Osteocyte (in vitro differentiated cells): ENCODE measurements around the gene RPTOR. TPM values are rescaled to one million over a fixed set of nuclear protein-coding genes. Genes with fewer than 3 reads are reported as not detected.
"Not testable (repeated sequence)": the region's sequence is repeated elsewhere in the genome, so short reads cannot be mapped to it uniquely, and the experiment has no call there.

Experiments
- DNase-seq: peaks from one replicate; pipeline ENCODE4 v3.0.0; 2021; ENCODE audit warnings: mixed read lengths; ENCODE audit not compliant: unreplicated experiment; ENCODE audit errors: extremely low spot score
- H3K27ac Mint-ChIP-seq: one replicate; pipeline ENCODE4 v1.8.0; 2021; ENCODE audit warnings: mild to moderate bottlenecking, mixed read lengths; ENCODE audit not compliant: unreplicated experiment
- H3K27me3 Mint-ChIP-seq: one replicate; pipeline ENCODE4 v1.8.0; 2021; ENCODE audit warnings: mixed read lengths; ENCODE audit not compliant: unreplicated experiment
- H3K36me3 Mint-ChIP-seq: one replicate; pipeline ENCODE4 v1.8.0; 2021; ENCODE audit warnings: mixed read lengths; ENCODE audit not compliant: unreplicated experiment
- H3K4me1 Mint-ChIP-seq: one replicate; pipeline ENCODE4 v1.8.0; 2021; ENCODE audit warnings: mixed read lengths; ENCODE audit not compliant: unreplicated experiment
- H3K4me3 Mint-ChIP-seq: one replicate; pipeline ENCODE4 v1.8.0; 2021; ENCODE audit warnings: mild to moderate bottlenecking, moderate library complexity, mixed read lengths; ENCODE audit not compliant: unreplicated experiment
- H3K9me3 Mint-ChIP-seq: one replicate; pipeline ENCODE4 v1.8.0; 2021; ENCODE audit warnings: mixed read lengths; ENCODE audit not compliant: unreplicated experiment
- CTCF ChIP-seq: fragments of 200-600 bp; sonication (generic); IDR thresholded peaks from 2 replicates; pipeline ENCODE4 v1.5.0; 2021; ENCODE audit warnings: antibody characterized with exemption, mild to moderate bottlenecking, moderate library complexity
- total RNA-seq: library from RNA; stranded (reverse); gene quantifications from 2 replicates; pipeline ENCODE4 v1.2.1, GENCODE V29; 2021

The RPTOR gene
- total RNA-seq, 1 donor from 2014 or later, result 36.0 TPM

- peaks cover 18% of the 10 kb centered on the region for H3K4me1 Mint-ChIP-seq
- no peaks in the 10 kb centered on the region for H3K27me3 Mint-ChIP-seq
- DNase-seq, result no peak
- H3K36me3 Mint-ChIP-seq, result no peaks in the 10 kb centered on the region
- no peak overlapping the region for H3K4me3 Mint-ChIP-seq
- no peak overlapping the region for H3K27ac Mint-ChIP-seq
- TF ChIP-seq CTCF, result no peak
- H3K9me3 Mint-ChIP-seq, result no peaks in the 10 kb centered on the region
Measured at GRCh38 chr17:80503921-80504320, 40.7 kb upstream of the RPTOR start.

GRCh38 chr17:80504686-80505413 lies 39.8 kb upstream of the RPTOR start:
- no peaks in the 10 kb centered on the region for H3K27me3 Mint-ChIP-seq
- no peak for TF ChIP-seq CTCF
- peaks cover 18% of the 10 kb centered on the region for H3K4me1 Mint-ChIP-seq
- DNase-seq, result no peak
- H3K36me3 Mint-ChIP-seq, result no peaks in the 10 kb centered on the region
- no peaks in the 10 kb centered on the region for H3K9me3 Mint-ChIP-seq
- H3K27ac Mint-ChIP-seq, result peak overlapping the region; percentile 50
- H3K4me3 Mint-ChIP-seq, result no peak overlapping the region

- not testable (repeated sequence) for DNase-seq, H3K4me3 Mint-ChIP-seq, H3K27ac Mint-ChIP-seq, H3K27me3 Mint-ChIP-seq, H3K9me3 Mint-ChIP-seq, H3K36me3 Mint-ChIP-seq
- H3K4me1 Mint-ChIP-seq, result peaks cover 17% of the 10 kb centered on the region
Measured at GRCh38 chr17:80507177-80507576, 37.5 kb upstream of the RPTOR start.

GRCh38 chr17:80507965-80508364 lies 36.7 kb upstream of the RPTOR start:
- H3K27me3 Mint-ChIP-seq, result no peaks in the 10 kb centered on the region
- H3K36me3 Mint-ChIP-seq, result no peaks in the 10 kb centered on the region
- no peak for DNase-seq
- no peaks in the 10 kb centered on the region for H3K9me3 Mint-ChIP-seq
- H3K4me3 Mint-ChIP-seq, result no peak overlapping the region
- peaks cover 21% of the 10 kb centered on the region for H3K4me1 Mint-ChIP-seq
- no peak overlapping the region for H3K27ac Mint-ChIP-seq
- TF ChIP-seq CTCF, result no peak

- no peaks in the 10 kb centered on the region for H3K27me3 Mint-ChIP-seq
- no peak for TF ChIP-seq CTCF
- no peak for DNase-seq
- H3K36me3 Mint-ChIP-seq, result no peaks in the 10 kb centered on the region
- H3K27ac Mint-ChIP-seq, result no peak overlapping the region
- H3K4me1 Mint-ChIP-seq, result peaks cover 33% of the 10 kb centered on the region
- H3K4me3 Mint-ChIP-seq, result no peak overlapping the region
- H3K9me3 Mint-ChIP-seq, result no peaks in the 10 kb centered on the region
Measured at GRCh38 chr17:80509311-80509710, 35.3 kb upstream of the RPTOR start.
